Stimulated activated CD8-positive, alpha-beta memory T cell treated with anti-CD3 and anti-CD28 coated beads, Interleukin-7, amount 100 ng/mL, for 4 hours (primary cell): ENCODE measurements around the gene HHATL.

Experiments used
- DNase-seq, 2 donors: peaks; one replicate each; pipeline ENCODE4 v3.0.0-alpha.2; 2020; ENCODE audit warnings: low read depth in 2 of 2

The HHATL gene

GRCh38 chr3:42664438-42664803 lies 38.2 kb downstream of the HHATL start:
- DNase-seq = no peak

GRCh38 chr3:42663581-42664437 lies 38.8 kb downstream of the HHATL start:
- DNase-seq = no peak

- DNase-seq = no peak
Observed at GRCh38 chr3:42662813-42663535, 39.6 kb downstream of the HHATL start.

- DNase-seq = no peak
Observed at GRCh38 chr3:42662037-42662812, 40.4 kb downstream of the HHATL start.

GRCh38 chr3:42661593-42662022 lies 41.0 kb downstream of the HHATL start:
- no peak for DNase-seq

- no peak for DNase-seq
Observed at GRCh38 chr3:42660898-42661297, 41.7 kb downstream of the HHATL start.

- no peak for DNase-seq
Observed at GRCh38 chr3:42660131-42660715, 42.4 kb downstream of the HHATL start.

- no peak for DNase-seq
Observed at GRCh38 chr3:42659451-42660130, 43.0 kb downstream of the HHATL start.

- no peak for DNase-seq
Observed at GRCh38 chr3:42658771-42659390, 43.7 kb downstream of the HHATL start.

GRCh38 chr3:42658091-42658770 lies 44.4 kb downstream of the HHATL start:
- DNase-seq = no peak

GRCh38 chr3:42657675-42658074 lies 44.9 kb downstream of the HHATL start:
- DNase-seq = no peak

- DNase-seq = no peak
Observed at GRCh38 chr3:42656680-42657610, 45.7 kb downstream of the HHATL start.

GRCh38 chr3:42655980-42656679 lies 46.5 kb downstream of the HHATL start:
- DNase-seq = no peak

GRCh38 chr3:42655331-42655888 lies 47.2 kb downstream of the HHATL start:
- no peak for DNase-seq

GRCh38 chr3:42654331-42655201 lies 48.0 kb downstream of the HHATL start:
- no peak for DNase-seq

GRCh38 chr3:42653560-42654330 lies 48.9 kb downstream of the HHATL start, which contains the start of gene ZBTB47:
Gene ZBTB47, plus strand, starts transcription at chr3:42653697. Its CDS starts 4,659 bp downstream, at chr3:42658356.
- no peak for DNase-seq

GRCh38 chr3:42653303-42653559 lies 49.4 kb downstream of the HHATL start:
- DNase-seq = no peak
